RKO (cell line): Measurements from ENCODE around the gene HINFP.
"Not testable (repeated sequence)": the region's sequence is repeated elsewhere in the genome, so short reads cannot be mapped to it uniquely, and the experiment has no call there.

Source experiments
- DNase-seq: peaks from one replicate; pipeline ENCODE4 v3.0.0-alpha.2; 2016; ENCODE audit warnings: low spot score

HINFP gene

GRCh38 chr11:119117004-119117706 lies 4.2 kb upstream of the HINFP start:
- no peak for DNase-seq

GRCh38 chr11:119118227-119118626 lies 3.2 kb upstream of the HINFP start:
- DNase-seq = no peak

- DNase-seq = no peak
These were observed 2.4 kb upstream of the HINFP start for GRCh38 chr11:119118946-119119345.

- DNase-seq = peak; percentile 39
These were observed 757 bp upstream of the HINFP start for GRCh38 chr11:119120639-119121007.

- DNase-seq = no peak
These were observed 388 bp downstream of the HINFP start for GRCh38 chr11:119121811-119122124.

GRCh38 chr11:119125821-119126220 lies 4.4 kb downstream of the HINFP start:
- no peak for DNase-seq

- no peak for DNase-seq
These were observed 5.4 kb downstream of the HINFP start for GRCh38 chr11:119126675-119127268.

- no peak for DNase-seq
These were observed 9.3 kb downstream of the HINFP start for GRCh38 chr11:119130662-119131061.

- DNase-seq = no peak
These were observed 13.1 kb downstream of the HINFP start for GRCh38 chr11:119134389-119134978.

GRCh38 chr11:119139276-119139675 lies 17.9 kb downstream of the HINFP start:
- DNase-seq = not testable (repeated sequence)

- peak; percentile 85 for DNase-seq
These were observed 23.6 kb downstream of the HINFP start for GRCh38 chr11:119144825-119145486.

- no peak for DNase-seq
These were observed 24.2 kb downstream of the HINFP start for GRCh38 chr11:119145551-119145950.

- no peak for DNase-seq
These were observed 26.4 kb downstream of the HINFP start for GRCh38 chr11:119147604-119148333.

GRCh38 chr11:119148720-119149017 lies 27.3 kb downstream of the HINFP start:
- DNase-seq = no peak

GRCh38 chr11:119149018-119149785 lies 27.8 kb downstream of the HINFP start, which contains the start of gene ABCG4:
ABCG4 (plus strand) TSS chr11:119149052; CDS start chr11:119149966, 914 bp downstream.
- DNase-seq = no peak

GRCh38 chr11:119149786-119150275 lies 28.5 kb downstream of the HINFP start:
- no peak for DNase-seq

GRCh38 chr11:119152043-119152442 lies 30.7 kb downstream of the HINFP start:
- no peak for DNase-seq

- no peak for DNase-seq
These were observed 31.2 kb downstream of the HINFP start for GRCh38 chr11:119152604-119153003.

GRCh38 chr11:119153049-119153818 lies 31.9 kb downstream of the HINFP start:
- DNase-seq = peak; percentile 41

- no peak for DNase-seq
These were observed 32.8 kb downstream of the HINFP start for GRCh38 chr11:119154178-119154577.
